GM12878 (cell line): ENCODE measurements around the gene UBL4B. TPM values are rescaled to one million over a fixed set of nuclear protein-coding genes. Genes with fewer than 3 reads are reported as not detected.
A peak's percentile ranks its signal among the peaks of the same experiment; 100 is the strongest.

Experiments
- ATAC-seq: fragments of 200-7000 bp; cut with Tn5 transposase; 3 replicates; pipeline ENCODE4 v1.9.1; 2020; ENCODE audit warnings: mild to moderate bottlenecking, moderate library complexity
- BruUV-seq: library from RNA; stranded (reverse); fragments of 400-500 nt; replicated peaks from 2 replicates; lab custom pipeline; 2021; lab: Mats Ljungman, UMichigan
- CTCF ChIA-PET: fragments of 300-600 bp; sonication (Branson Sonifier 250); formaldehyde crosslinking; extraction: SDS; loops from one replicate; lab custom pipeline; 2021; ENCODE audit warnings: inconsistent platforms; lab: Yijun Ruan, JAX
- POLR2A ChIA-PET: fragments of 350-600 bp; formaldehyde crosslinking; extraction: SDS; loops from one replicate; lab custom pipeline; 2021; ENCODE audit warnings: inconsistent platforms; lab: Charles Lee
- RAD21 ChIA-PET: fragments of 300-600 bp; sonication (Branson Sonifier 250); formaldehyde crosslinking; loops from one replicate; lab custom pipeline; 2023; ENCODE audit warnings: antibody characterized with exemption; ENCODE audit not compliant: unreplicated experiment; lab: Charles Lee
- SMC1A ChIA-PET: fragments of 300-600 bp; sonication (Branson Sonifier 250); formaldehyde crosslinking; loops from one replicate; lab custom pipeline; 2023; ENCODE audit not compliant: unreplicated experiment, uncharacterized antibody; lab: Charles Lee
- DNase-seq: peaks from one replicate; pipeline ENCODE4 v3.0.0-alpha.2; 2011; ENCODE audit warnings: low read depth, low spot score
- FAIRE-seq: peaks from 3 replicates; lab custom pipeline; 2011; peaks lifted over from hg19 to GRCh38; lab: Jason Lieb, UNC
- H2AFZ ChIP-seq: 2 replicates; pipeline ENCODE4 v1.6.0; 2011; ENCODE audit warnings: low read depth, low read length, control low read depth; ENCODE audit not compliant: control insufficient read depth
- H3K27ac ChIP-seq: 2 replicates; pipeline ENCODE4 v1.5.1; 2011; ENCODE audit warnings: control low read depth; ENCODE audit not compliant: control insufficient read depth, insufficient read depth
- H3K27me3 ChIP-seq, 2 experiments: replicated peaks in 1 of 2; 2 replicates each; pipeline versions ENCODE4 v1.6.0 to v1.6.1; 2011; ENCODE audit warnings: low read length in 1 of 2; ENCODE audit not compliant: control insufficient read depth in 2 of 2, insufficient read depth in 2 of 2
- H3K36me3 ChIP-seq, 2 experiments: 2 replicates each; pipeline ENCODE4 v1.5.1; 2011; ENCODE audit warnings: low read length in 1 of 2; ENCODE audit not compliant: control insufficient read depth in 2 of 2, insufficient read depth in 2 of 2
- H3K4me1 ChIP-seq: 2 replicates; pipeline ENCODE4 v1.6.1; 2011; ENCODE audit warnings: mild to moderate bottlenecking, low read length, moderate library complexity, mixed read lengths; ENCODE audit not compliant: control insufficient read depth, insufficient read depth
- H3K4me2 ChIP-seq: 2 replicates; pipeline ENCODE4 v1.6.0; 2011; ENCODE audit warnings: control low read depth; ENCODE audit not compliant: control insufficient read depth, insufficient read depth
- H3K4me3 ChIP-seq: fragments of 200-600 bp; sonication (generic); 2 replicates; pipeline ENCODE4 v1.5.1; 2016
- H3K79me2 ChIP-seq: 2 replicates; pipeline ENCODE4 v1.6.0; 2011; ENCODE audit warnings: low read length; ENCODE audit not compliant: control insufficient read depth, insufficient read depth
- H3K9ac ChIP-seq: 2 replicates; pipeline ENCODE4 v1.8.0; 2011; ENCODE audit warnings: low read length, control low read depth, mixed read lengths; ENCODE audit not compliant: control insufficient read depth, insufficient read depth
- H3K9me3 ChIP-seq: replicated peaks from 3 replicates; pipeline ENCODE4 v1.5.1; 2011; ENCODE audit warnings: mild to moderate bottlenecking, low read length; ENCODE audit not compliant: control insufficient read depth, insufficient read depth
- H4K20me1 ChIP-seq: 2 replicates; pipeline ENCODE4 v1.6.0; 2011; ENCODE audit not compliant: control insufficient read depth, insufficient read depth
- CBX3 ChIP-seq: fragments of 200-600 bp; sonication (generic); IDR thresholded peaks from 2 replicates; pipeline ENCODE4 v1.6.1; 2016; ENCODE audit warnings: low read depth, borderline replicate concordance
- CBX5 ChIP-seq: sonication (generic); IDR thresholded peaks from 2 replicates; pipeline ENCODE4 v1.6.1; 2016; ENCODE audit warnings: low read depth, moderate library complexity, mild to moderate bottlenecking, inconsistent platforms
- DPF2 ChIP-seq: fragments of 450-650 bp; IDR thresholded peaks from 2 replicates; pipeline ENCODE4 v1.6.1; 2017; ENCODE audit warnings: mild to moderate bottlenecking
- ESRRA ChIP-seq: IDR thresholded peaks from 2 replicates; pipeline ENCODE4 v1.6.1; 2012; ENCODE audit warnings: mild to moderate bottlenecking, low read length, improper control_type of control experiment
- GABPA ChIP-seq: IDR thresholded peaks from 2 replicates; pipeline ENCODE4 v1.6.1; 2014; ENCODE audit warnings: antibody characterized with exemption, low read depth, mild to moderate bottlenecking, inconsistent platforms
- NBN ChIP-seq: fragments of 450-650 bp; IDR thresholded peaks from 2 replicates; pipeline ENCODE4 v1.6.1; 2016
- NR2F1 ChIP-seq: fragments of 450-650 bp; conservative IDR thresholded peaks from 2 replicates; pipeline ENCODE4 v1.6.1; 2017; ENCODE audit warnings: mild to moderate bottlenecking
- RB1 ChIP-seq: fragments of 450-650 bp; formaldehyde crosslinking; IDR thresholded peaks from 2 replicates; pipeline ENCODE4 v1.6.1; 2017; ENCODE audit warnings: mild to moderate bottlenecking, borderline replicate concordance
- RBBP5 ChIP-seq: fragments of 200-600 bp; sonication (generic); conservative IDR thresholded peaks from 2 replicates; pipeline ENCODE4 v1.6.1; 2016
- RELA ChIP-seq: fragments of 450-650 bp; IDR thresholded peaks from 2 replicates; pipeline ENCODE4 v1.8.0; 2014; ENCODE audit warnings: borderline replicate concordance; ENCODE audit not compliant: partially characterized antibody
- RFX5 ChIP-seq: IDR thresholded peaks from 2 replicates; pipeline ENCODE4 v1.6.1; 2011; ENCODE audit warnings: low read depth, low read length, improper control_type of control experiment
- TARDBP ChIP-seq: IDR thresholded peaks from 2 replicates; pipeline ENCODE4 v1.6.1; 2016; ENCODE audit warnings: borderline replicate concordance
- TCF7 ChIP-seq: IDR thresholded peaks from 2 replicates; pipeline ENCODE4 v1.6.1; 2014; ENCODE audit warnings: antibody characterized with exemption, borderline replicate concordance
- YY1 ChIP-seq: IDR thresholded peaks from 2 replicates; pipeline ENCODE4 v1.6.1; 2011; ENCODE audit warnings: low read depth, mild to moderate bottlenecking, low read length
- ZNF622 ChIP-seq: fragments of 450-650 bp; IDR thresholded peaks from 2 replicates; pipeline ENCODE4 v1.6.1; 2017; ENCODE audit warnings: mild to moderate bottlenecking, inconsistent platforms
- WGBS: methylation state at CpG from one replicate; pipeline ENCODE4 v1.1.6; 2016; ENCODE audit warnings: low lambda C conversion rate; ENCODE audit not compliant: insufficient replicate concordance, insufficient coverage; ENCODE audit errors: missing lambda C conversion rate; 5-methylcytosine and 5-hydroxymethylcytosine counted together
- in situ Hi-C: fragments of 300-500 bp; cut with MboI; formaldehyde crosslinking; loops from 9 replicates; pipeline ENCODE4 v1.14.3; 2018; ENCODE audit warnings: mixed read lengths
- intact Hi-C: fragments of 100-400 bp; cut with micrococcal nuclease; formaldehyde crosslinking; loops from one replicate; pipeline ENCODE4 v1.14.2; 2022; ENCODE audit not compliant: unreplicated experiment
- polyA plus RNA-seq, 11 experiments: library from polyadenylated mRNA; depleted of rRNA in 4 of 11; unstranded in 6 of 11; stranded (reverse) in 5 of 11; fragments of >200 nt; fragmentation: Nextera tagmentation in 4 of 11; fragmentation: Illumina TruSeq in 1 of 11; extraction: Ambion mirVana in 4 of 11; extraction: Trizol in 1 of 11; gene quantifications; 1 replicate in 1 of 11; 2 replicates in 10 of 11; pipeline versions ENCODE4 v1.2.1 to v1.2.3, GENCODE V29; 2011 to 2016; ENCODE audit warnings: inconsistent platforms in 2 of 11, missing spikeins in 2 of 11, low read depth in 1 of 11
- total RNA-seq, 4 experiments: library from RNA; depleted of rRNA in 3 of 4; stranded (reverse); fragments of >200 nt in 3 of 4; fragmentation: Illumina TruSeq in 1 of 4; extraction: Trizol in 1 of 4; gene quantifications; 2 replicates each; pipeline versions ENCODE4 v1.2.1 to v1.2.3, GENCODE V29; 2013 to 2021
- TF ChIP-seq, protein P1 (sequence below): IDR thresholded peaks from 2 replicates; pipeline ENCODE4 v1.6.1; 2011; ENCODE audit warnings: borderline replicate concordance, low read depth, mild to moderate bottlenecking, moderate library complexity, low read length; ENCODE audit not compliant: insufficient read depth, poor library complexity, severe bottlenecking
- TF ChIP-seq, protein P2 (sequence below): fragments of 450-650 bp; IDR thresholded peaks from 2 replicates; pipeline ENCODE4 v1.6.1; 2016; ENCODE audit warnings: mild to moderate bottlenecking, moderate library complexity, borderline replicate concordance
- TF ChIP-seq, protein P3 (sequence below): fragments of 450-650 bp; IDR thresholded peaks from 2 replicates; pipeline ENCODE4 v1.6.1; 2016; ENCODE audit warnings: mild to moderate bottlenecking

The UBL4B gene
- total and polyA plus RNA-seq, 10 of the 15 experiments (the other 5 are each of a cell fraction or from before 2014, with no cell fraction given): 0.06 to 0.15 TPM; not detected in 8

- 2% methylated on average over 8 of the region's 8 CpGs for WGBS
- CTCF ChIA-PET: interaction anchor here (0.8 to 11.8 kb wide), 19 partner anchors 9 to 189 kb away, joined by 3 to 120 read pairs (median 5); partner anchors contain the start of gene STRIP1
- Histone ChIP-seq H3K9ac (no peak overlapping the region), H3K4me3 (no peak overlapping the region), H3K27me3 (no peaks in the 10 kb centered on the region), H3K36me3 (no peaks in the 10 kb centered on the region), H2AFZ (no peak overlapping the region; the same call in 1 of the 2 replicates), H3K79me2 (no peaks in the 10 kb centered on the region), H3K4me2 (no peak overlapping the region), H3K4me1 (peaks cover 15% of the 10 kb centered on the region), H3K27ac (no peak overlapping the region), H4K20me1 (no peaks in the 10 kb centered on the region), H3K9me3 (no peaks in the 10 kb centered on the region)
- POLR2A ChIA-PET: no interaction called here
- DNase-seq (peak; percentile 23), ATAC-seq (peak; percentile 97), FAIRE-seq (peak; percentile 81)
- no TSS peak for BruUV-seq
- RAD21 ChIA-PET: interaction anchor here (0.8 to 3.8 kb wide), 8 partner anchors 11 to 77 kb away, joined by 3 to 14 read pairs (median 6); no protein-coding TSS in a partner anchor
- SMC1A ChIA-PET: interaction anchor here (0.9 to 2.1 kb wide), 7 partner anchors 9 to 77 kb away, joined by 3 to 11 read pairs (median 5); no protein-coding TSS in a partner anchor
- in situ Hi-C loops (loop anchor here (5.0 kb wide), 1 partner anchor 54 kb away; no protein-coding TSS in a partner anchor), intact Hi-C loops (loop anchor here (1.0 to 2.0 kb wide), 3 partner anchors 18 to 77 kb away; no protein-coding TSS in a partner anchor)
- peak; percentile 22 for TF ChIP-seq RELA
- no peak for TF ChIP-seq RB1
- TF ChIP-seq TARDBP: no peak
- no peak for TF ChIP-seq ESRRA
- TF ChIP-seq CBX3: no peak
- TF ChIP-seq CBX5: no peak
- TF ChIP-seq NBN: no peak
- TF ChIP-seq ZNF622: no peak
- no peak for TF ChIP-seq GABPA
- TF ChIP-seq, protein P1, sequence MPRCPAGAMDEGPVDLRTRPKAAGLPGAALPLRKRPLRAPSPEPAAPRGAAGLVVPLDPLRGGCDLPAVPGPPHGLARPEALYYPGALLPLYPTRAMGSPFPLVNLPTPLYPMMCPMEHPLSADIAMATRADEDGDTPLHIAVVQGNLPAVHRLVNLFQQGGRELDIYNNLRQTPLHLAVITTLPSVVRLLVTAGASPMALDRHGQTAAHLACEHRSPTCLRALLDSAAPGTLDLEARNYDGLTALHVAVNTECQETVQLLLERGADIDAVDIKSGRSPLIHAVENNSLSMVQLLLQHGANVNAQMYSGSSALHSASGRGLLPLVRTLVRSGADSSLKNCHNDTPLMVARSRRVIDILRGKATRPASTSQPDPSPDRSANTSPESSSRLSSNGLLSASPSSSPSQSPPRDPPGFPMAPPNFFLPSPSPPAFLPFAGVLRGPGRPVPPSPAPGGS: no peak
- peak; percentile 56; the same call in 1 of the 2 replicates for TF ChIP-seq YY1
- no peak for TF ChIP-seq TCF7
- TF ChIP-seq RBBP5: no peak
- TF ChIP-seq DPF2: no peak
- TF ChIP-seq, protein P2, sequence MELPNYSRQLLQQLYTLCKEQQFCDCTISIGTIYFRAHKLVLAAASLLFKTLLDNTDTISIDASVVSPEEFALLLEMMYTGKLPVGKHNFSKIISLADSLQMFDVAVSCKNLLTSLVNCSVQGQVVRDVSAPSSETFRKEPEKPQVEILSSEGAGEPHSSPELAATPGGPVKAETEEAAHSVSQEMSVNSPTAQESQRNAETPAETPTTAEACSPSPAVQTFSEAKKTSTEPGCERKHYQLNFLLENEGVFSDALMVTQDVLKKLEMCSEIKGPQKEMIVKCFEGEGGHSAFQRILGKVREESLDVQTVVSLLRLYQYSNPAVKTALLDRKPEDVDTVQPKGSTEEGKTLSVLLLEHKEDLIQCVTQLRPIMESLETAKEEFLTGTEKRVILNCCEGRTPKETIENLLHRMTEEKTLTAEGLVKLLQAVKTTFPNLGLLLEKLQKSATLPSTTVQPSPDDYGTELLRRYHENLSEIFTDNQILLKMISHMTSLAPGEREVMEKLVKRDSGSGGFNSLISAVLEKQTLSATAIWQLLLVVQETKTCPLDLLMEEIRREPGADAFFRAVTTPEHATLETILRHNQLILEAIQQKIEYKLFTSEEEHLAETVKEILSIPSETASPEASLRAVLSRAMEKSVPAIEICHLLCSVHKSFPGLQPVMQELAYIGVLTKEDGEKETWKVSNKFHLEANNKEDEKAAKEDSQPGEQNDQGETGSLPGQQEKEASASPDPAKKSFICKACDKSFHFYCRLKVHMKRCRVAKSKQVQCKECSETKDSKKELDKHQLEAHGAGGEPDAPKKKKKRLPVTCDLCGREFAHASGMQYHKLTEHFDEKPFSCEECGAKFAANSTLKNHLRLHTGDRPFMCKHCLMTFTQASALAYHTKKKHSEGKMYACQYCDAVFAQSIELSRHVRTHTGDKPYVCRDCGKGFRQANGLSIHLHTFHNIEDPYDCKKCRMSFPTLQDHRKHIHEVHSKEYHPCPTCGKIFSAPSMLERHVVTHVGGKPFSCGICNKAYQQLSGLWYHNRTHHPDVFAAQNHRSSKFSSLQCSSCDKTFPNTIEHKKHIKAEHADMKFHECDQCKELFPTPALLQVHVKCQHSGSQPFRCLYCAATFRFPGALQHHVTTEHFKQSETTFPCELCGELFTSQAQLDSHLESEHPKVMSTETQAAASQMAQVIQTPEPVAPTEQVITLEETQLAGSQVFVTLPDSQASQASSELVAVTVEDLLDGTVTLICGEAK: no peak
- TF ChIP-seq, protein P3, sequence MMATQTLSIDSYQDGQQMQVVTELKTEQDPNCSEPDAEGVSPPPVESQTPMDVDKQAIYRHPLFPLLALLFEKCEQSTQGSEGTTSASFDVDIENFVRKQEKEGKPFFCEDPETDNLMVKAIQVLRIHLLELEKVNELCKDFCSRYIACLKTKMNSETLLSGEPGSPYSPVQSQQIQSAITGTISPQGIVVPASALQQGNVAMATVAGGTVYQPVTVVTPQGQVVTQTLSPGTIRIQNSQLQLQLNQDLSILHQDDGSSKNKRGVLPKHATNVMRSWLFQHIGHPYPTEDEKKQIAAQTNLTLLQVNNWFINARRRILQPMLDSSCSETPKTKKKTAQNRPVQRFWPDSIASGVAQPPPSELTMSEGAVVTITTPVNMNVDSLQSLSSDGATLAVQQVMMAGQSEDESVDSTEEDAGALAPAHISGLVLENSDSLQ: no peak
- no peak for TF ChIP-seq NR2F1
- no peak for TF ChIP-seq RFX5
These were observed 6.0 kb upstream of the UBL4B start for GRCh38 chr1:110106013-110106941.
